ENCODE results near the gene CDCP2. TPM values are rescaled to one million over a fixed set of nuclear protein-coding genes. Genes with fewer than 3 reads are reported as not detected.
A peak's percentile ranks its signal among the peaks of the same experiment; 100 is the strongest.

Gene CDCP2
- total RNA-seq, 1 experiment from 2014 or later = not detected

DNA sequence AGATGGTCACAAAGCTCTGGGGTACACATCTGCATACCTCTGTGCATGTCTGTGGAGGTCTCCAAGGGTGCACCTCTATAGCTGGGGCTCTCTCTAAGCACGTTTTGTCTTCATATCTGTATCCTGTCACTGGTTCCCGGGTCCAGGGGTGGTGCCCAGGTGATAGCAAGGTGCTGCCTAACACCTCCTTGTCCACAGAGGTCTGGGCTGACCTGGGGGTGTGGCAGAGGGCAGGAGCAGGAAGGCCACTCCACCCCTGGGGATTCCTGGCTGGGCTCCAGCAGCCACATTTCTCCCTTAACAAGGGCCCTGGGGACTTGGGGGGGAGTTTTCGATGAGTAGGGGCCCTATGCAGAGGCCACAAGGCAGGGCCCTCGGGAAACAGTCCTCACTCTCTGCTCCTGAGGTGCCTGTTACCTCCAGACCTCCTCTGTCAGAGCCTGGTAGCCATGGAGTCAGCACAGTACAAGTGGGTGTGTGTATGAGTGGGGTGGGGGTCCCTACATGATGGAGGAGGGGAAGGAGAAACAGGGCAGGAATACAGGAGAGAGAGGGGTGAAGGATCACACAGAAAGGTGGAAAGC lies 7.0 kb upstream of the CDCP2 start:
- H3K27me3 ChIP-seq = no peaks in the 10 kb centered on the region
- no peaks in the 10 kb centered on the region for H3K4me1 ChIP-seq
- H3K36me3 ChIP-seq = no peaks in the 10 kb centered on the region
- no peak overlapping the region for H3K27ac ChIP-seq
- H3K9me3 ChIP-seq (replicated peaks) = no peaks in the 10 kb centered on the region
- no peak for DNase-seq
- no peak overlapping the region for H3K4me3 ChIP-seq

DNA sequence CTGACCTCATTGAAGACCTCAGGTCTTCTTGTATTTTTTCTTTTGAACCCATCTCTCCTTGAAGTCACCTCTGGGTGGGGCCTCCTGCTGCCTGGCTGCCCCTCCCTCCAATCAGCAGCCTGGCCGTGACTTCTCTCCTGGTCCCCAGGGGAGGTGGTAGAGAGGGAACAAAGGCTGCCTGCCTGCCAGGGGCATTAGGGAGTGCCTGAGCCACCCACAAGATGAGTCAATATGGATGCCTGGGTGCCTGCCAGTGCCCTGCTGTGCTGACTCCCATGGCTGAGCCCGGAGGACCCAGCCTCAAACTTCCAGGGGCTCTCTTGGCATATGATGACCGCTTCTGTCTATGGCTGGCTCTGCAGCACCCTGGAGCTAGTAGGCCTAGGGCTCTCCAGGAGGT lies 5.3 kb upstream of the CDCP2 start:
- DNase-seq = no peak
- no peak overlapping the region for H3K4me3 ChIP-seq
- no peaks in the 10 kb centered on the region for H3K4me1 ChIP-seq
- H3K36me3 ChIP-seq = no peaks in the 10 kb centered on the region
- H3K27ac ChIP-seq = no peak overlapping the region
- no peaks in the 10 kb centered on the region for H3K9me3 ChIP-seq (replicated peaks)
- H3K27me3 ChIP-seq = no peaks in the 10 kb centered on the region; the same call in 1 of the 2 replicates

DNA sequence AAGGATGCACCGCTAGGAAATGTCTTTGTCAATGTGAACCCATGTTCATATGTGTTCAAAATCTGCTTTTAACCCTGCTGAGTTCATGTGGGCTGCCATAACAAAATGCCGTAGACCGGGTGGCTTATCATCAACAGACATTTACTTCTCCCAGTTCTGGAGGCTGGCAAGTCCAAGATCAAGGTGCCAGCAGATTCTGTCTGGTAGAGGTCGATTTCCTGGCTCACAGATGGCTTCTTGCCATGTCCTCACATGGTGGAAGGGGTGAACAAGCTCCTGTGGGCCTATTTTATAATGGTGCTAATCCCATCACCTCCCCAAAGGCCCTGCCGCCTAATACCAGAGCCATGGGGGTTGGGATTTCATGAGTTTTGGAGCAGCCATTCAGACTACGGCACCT lies 4.6 kb upstream of the CDCP2 start:
- no peak overlapping the region for H3K27ac ChIP-seq
- H3K9me3 ChIP-seq (replicated peaks) = no peaks in the 10 kb centered on the region
- no peak for DNase-seq
- H3K27me3 ChIP-seq = no peaks in the 10 kb centered on the region; the same call in 1 of the 2 replicates
- no peaks in the 10 kb centered on the region for H3K4me1 ChIP-seq
- H3K36me3 ChIP-seq = no peaks in the 10 kb centered on the region
- H3K4me3 ChIP-seq = no peak overlapping the region

DNA sequence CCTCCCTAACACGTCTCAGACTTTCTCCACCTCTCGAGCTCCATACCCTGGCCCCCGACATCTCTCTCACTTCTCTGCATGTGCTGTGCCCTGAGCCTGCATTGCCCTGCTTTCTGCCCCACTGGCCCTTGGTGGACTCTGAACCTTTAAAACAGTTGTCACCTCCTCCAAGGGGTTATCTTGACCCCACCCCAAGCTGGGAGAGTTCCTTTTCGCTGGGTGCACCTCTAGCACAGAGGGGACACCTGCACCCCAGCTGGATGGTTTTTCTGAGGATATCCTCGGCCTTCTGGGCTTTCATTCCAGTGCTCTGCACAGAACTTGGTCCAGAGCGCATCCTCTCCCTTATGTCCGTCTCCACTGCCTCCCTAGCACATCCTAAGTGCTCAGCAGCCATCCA lies 4.2 kb upstream of the CDCP2 start:
- Histone ChIP-seq H3K9me3 (replicated peaks) (no peaks in the 10 kb centered on the region), H3K27ac (no peak overlapping the region), H3K27me3 (no peaks in the 10 kb centered on the region; the same call in 1 of the 2 replicates), H3K4me1 (no peaks in the 10 kb centered on the region), H3K36me3 (no peaks in the 10 kb centered on the region), H3K4me3 (no peak overlapping the region)
- DNase-seq = no peak

DNA sequence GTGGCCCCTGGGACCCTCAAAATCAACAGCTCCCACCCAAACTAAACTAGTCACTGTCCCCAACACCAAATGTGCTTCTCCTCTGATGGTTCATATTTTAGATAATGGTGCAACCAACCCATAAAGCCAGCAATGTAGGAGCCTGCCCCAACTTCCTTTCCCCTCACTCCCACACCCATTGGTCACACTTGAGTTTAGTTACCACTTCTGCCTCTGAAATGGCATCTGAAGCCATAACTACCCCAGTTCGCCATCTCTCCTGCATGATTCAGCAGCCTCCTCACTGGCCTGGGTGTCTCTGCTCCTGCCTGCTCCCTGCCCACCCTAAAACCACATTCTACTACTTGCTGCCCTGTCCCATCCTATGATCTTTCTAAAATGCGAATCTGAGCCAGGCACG lies 3.4 kb upstream of the CDCP2 start:
- no peak for DNase-seq
- Histone ChIP-seq H3K9me3 (replicated peaks) (no peaks in the 10 kb centered on the region), H3K4me1 (no peaks in the 10 kb centered on the region), H3K4me3 (no peak overlapping the region), H3K36me3 (no peaks in the 10 kb centered on the region), H3K27ac (no peak overlapping the region), H3K27me3 (no peaks in the 10 kb centered on the region; the same call in 1 of the 2 replicates)

DNA sequence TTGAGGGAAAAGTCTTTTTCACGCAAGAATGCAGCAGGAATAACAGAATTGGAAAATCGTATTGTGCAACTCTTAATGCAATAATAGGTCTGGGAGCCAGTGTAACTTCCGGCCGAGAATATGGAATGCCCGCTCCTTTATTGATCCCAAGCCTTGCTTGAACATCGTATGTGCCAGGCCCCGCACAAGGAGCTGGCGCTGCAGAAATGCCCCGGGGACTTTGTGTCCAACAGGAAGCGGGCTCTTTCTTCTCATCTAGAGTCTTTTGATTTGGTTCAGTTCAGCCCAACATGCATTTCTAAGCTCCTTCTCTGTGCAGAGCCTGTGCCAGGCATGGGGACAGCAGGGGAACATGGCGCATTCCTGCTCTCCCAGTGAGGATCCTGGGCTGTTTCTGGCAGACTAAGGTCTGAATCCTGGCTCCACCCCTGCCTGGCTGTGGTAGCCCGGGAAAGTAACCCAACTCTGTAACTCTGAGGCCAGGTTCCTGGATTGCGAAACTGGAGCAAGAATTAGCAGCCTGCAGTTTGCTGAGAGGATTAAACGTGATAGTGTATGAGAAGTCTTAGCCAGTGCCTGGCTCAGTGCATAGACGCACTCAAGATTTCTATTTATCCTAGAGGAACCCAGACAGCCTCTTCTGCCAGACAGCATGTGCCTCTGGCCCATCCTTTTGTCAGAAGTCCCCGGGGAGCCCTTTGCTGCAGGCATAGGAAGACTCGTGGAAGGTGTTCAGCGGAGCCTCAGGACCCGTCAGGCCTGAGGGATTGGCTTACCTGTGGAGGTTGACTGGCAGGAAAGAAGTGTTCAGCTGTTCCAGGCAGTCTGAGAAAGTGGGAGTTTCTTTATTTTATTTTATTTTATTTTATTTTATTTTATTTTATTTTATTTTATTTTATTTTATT lies 987 bp upstream of the CDCP2 start:
- H3K9me3 ChIP-seq (replicated peaks) = no peaks in the 10 kb centered on the region
- no peak for DNase-seq
- no peaks in the 10 kb centered on the region for H3K36me3 ChIP-seq
- H3K27me3 ChIP-seq = no peaks in the 10 kb centered on the region; the same call in 1 of the 2 replicates
- H3K27ac ChIP-seq = no peak overlapping the region
- H3K4me1 ChIP-seq = no peaks in the 10 kb centered on the region
- no peak overlapping the region for H3K4me3 ChIP-seq

DNA sequence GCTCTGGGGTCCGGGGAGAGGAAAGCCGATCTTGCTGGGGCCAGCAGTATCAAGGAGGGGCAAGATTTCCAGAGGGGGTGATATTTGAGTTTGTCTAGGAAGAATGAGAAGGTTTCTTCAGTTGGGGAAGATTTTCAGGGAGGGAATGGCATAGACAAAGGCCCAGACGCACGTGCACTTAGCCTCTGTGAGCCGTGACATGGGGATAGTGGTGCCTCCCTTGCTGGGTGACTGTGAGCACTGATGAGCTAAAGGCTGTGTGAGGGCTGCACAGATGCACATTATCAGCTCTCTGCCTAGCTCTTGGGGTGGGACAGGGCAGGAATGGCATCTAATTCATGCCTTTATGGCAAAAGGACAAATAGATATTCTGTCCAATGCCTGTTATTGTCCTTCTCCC lies 1.8 kb downstream of the CDCP2 start:
- Histone ChIP-seq H3K27ac (no peak overlapping the region), H3K36me3 (no peaks in the 10 kb centered on the region), H3K4me3 (no peak overlapping the region), H3K4me1 (no peaks in the 10 kb centered on the region), H3K27me3 (peaks cover 3% of the 10 kb centered on the region; the same call in 1 of the 2 replicates), H3K9me3 (replicated peaks) (no peaks in the 10 kb centered on the region)
- no peak for DNase-seq

DNA sequence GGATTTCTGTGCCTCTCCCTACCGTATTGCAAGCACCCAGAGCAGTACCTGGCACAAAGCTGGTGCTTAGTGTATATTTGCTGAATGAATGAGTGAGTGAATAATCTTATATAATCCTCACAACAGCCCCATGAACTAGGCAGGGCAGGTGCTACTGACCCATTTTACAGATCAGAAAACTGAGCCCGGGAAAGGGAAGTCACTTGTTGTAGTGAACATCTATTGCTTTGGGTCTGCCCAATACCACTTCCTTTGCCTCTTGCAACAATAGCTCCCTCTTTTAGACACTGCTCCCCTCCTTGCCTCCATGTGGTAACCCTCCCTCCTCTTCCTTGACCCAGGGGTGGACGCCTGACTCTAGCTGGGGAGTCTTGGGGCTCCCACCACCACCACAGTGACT lies 3.1 kb downstream of the CDCP2 start:
- Histone ChIP-seq H3K9me3 (replicated peaks) (no peaks in the 10 kb centered on the region), H3K4me3 (no peak overlapping the region), H3K36me3 (no peaks in the 10 kb centered on the region), H3K4me1 (no peaks in the 10 kb centered on the region), H3K27me3 (peaks cover 3% of the 10 kb centered on the region; the same call in 1 of the 2 replicates), H3K27ac (no peak overlapping the region)
- DNase-seq = no peak

DNA sequence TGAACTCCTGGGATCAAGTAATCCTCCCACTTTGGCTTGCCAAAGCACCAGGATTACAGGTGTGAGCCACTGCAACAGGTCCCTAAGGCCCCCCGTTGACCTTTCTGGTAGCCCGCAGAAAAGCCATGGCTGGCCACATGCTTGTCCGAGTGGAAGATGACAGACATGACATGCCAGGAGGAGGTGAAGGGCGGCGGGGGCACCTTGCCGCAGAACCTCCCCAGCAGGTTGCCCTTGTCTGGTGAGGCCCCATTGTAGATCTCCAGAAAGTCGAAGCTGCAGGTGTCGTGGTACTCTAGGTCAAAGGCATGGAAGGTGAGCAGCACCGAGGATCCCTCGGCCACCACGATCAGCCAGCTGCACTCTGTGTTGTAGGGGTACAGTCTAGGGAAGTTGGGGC lies 8.4 kb downstream of the CDCP2 start:
- no peaks in the 10 kb centered on the region for H3K36me3 ChIP-seq
- DNase-seq = no peak
- H3K4me3 ChIP-seq = no peak overlapping the region
- H3K27ac ChIP-seq = no peak overlapping the region
- H3K9me3 ChIP-seq (replicated peaks) = no peaks in the 10 kb centered on the region
- H3K4me1 ChIP-seq = no peaks in the 10 kb centered on the region
- 0 out of 2 replicates have a peak, but pooled peaks cover 3% of the 10 kb centered on the region for H3K27me3 ChIP-seq

DNA sequence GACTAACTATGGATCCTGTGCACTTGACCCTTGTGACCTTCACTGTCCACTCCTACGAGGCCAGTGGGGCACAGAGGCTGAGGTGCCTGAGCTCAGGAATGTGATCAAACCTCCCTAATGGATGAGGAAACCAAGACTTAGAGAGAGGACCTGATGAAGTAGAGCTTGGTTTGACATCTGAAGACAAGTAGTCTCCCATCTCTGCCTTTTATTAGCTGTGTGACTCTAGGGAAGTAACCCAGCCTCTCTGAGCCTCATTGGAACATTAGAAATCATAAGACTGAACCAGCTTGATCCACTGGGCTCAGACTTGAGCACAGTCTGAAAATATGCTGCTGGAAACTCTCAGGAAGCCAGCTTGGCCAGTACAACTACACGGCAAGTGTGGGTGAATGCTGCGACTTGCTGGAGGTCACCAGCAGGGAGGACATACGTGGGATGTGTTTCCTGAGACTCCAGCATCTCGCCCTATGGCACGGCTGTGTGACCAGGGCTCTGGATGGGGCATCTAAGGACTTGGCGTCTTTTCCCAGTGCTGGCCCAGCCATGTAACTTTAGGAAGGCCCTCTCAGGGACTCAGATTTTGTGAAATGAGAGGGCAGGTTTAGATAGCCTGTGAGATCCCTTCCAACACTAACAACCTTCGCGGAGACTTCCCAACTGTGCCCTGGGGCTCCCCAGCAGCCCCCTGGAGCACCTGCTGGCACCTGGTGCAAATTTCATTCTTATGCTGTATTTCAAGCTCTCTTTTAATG lies 10.5 kb downstream of the CDCP2 start:
- H3K27me3 ChIP-seq = no peaks in the 10 kb centered on the region
- no peak for DNase-seq
- H3K4me1 ChIP-seq = peaks cover 2% of the 10 kb centered on the region; the same call in 1 of the 2 replicates
- no peaks in the 10 kb centered on the region for H3K36me3 ChIP-seq
- H3K4me3 ChIP-seq = no peak overlapping the region
- no peaks in the 10 kb centered on the region for H3K9me3 ChIP-seq (replicated peaks)
- no peak overlapping the region for H3K27ac ChIP-seq

DNA sequence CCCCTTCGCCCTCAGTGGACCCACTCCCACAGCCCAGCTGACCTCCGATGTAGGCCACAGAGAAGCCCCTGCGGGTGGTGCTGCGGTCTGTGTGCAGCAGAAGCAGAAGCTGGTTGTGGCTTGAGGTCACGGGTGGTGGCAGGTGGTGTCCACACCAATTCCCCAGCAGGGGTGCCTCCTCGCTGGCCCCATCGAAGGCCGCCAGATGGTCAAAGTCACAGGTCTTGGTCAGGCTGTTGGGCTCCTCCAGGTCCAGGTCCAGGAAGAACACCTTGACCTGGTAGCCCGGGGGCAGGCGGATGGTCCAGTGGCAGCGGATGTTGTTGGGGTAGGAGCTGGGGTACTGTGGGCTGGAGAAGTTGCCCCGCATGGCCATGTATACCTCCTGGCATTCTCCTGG lies 13.1 kb downstream of the CDCP2 start:
- DNase-seq = no peak
- H3K9me3 ChIP-seq (replicated peaks) = no peaks in the 10 kb centered on the region
- H3K4me1 ChIP-seq = peaks cover 7% of the 10 kb centered on the region
- H3K36me3 ChIP-seq = no peaks in the 10 kb centered on the region
- no peak overlapping the region for H3K4me3 ChIP-seq
- no peak overlapping the region for H3K27ac ChIP-seq
- no peaks in the 10 kb centered on the region for H3K27me3 ChIP-seq

DNA sequence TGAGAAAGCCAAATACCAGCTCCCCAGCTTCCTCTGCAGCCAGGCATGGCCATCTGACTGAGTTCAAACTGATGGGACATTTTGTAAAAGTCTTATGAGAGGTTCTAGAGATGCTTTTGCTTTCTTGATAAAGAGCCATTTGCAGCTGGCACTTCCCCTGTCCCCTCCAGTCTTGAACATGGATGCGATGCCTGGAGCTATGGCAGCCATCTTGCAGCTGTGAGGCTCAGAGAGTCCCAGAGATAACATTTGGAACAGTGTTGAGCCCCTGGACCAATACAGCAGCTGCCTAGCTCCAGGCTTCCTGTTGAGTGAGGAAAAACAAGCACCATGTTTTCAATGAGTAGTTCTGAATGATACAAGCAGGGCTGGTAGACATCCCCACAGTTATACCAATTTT lies 13.8 kb downstream of the CDCP2 start:
- Histone ChIP-seq H3K4me1 (peaks cover 7% of the 10 kb centered on the region), H3K27me3 (no peaks in the 10 kb centered on the region), H3K4me3 (no peak overlapping the region), H3K27ac (no peak overlapping the region), H3K9me3 (replicated peaks) (no peaks in the 10 kb centered on the region), H3K36me3 (no peaks in the 10 kb centered on the region)
- DNase-seq = no peak

DNA sequence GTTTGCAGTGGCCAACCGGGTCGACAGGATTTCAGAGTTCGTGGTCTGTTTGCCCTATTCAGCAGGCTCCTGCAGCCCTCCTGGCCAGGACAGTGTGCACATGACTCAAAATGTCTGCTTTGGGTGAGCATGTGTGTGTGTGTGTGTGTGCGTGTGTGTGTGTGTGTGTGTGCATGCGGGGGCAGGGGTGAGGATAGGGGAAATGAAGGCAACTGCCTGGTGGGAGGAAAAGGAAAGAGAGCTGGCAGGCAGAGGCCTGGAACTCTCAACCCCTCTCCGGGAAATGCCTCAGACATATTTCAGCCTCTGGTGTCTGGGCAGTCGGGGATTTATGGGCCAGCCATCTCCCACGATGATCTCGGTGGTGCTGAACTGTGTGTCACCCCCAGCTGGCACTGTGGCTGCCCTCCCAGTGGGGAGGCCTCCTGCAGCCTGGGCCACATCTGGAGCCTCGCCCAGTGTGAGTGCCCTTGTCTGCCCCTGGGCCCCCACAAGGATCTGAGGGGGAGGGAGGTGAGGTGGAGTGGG lies 15.2 kb downstream of the CDCP2 start:
- Histone ChIP-seq H3K36me3 (no peaks in the 10 kb centered on the region), H3K4me3 (no peak overlapping the region), H3K27me3 (no peaks in the 10 kb centered on the region), H3K27ac (no peak overlapping the region), H3K9me3 (replicated peaks) (no peaks in the 10 kb centered on the region), H3K4me1 (peaks cover 7% of the 10 kb centered on the region)
- peak; percentile 28 to 37 for DNase-seq

DNA sequence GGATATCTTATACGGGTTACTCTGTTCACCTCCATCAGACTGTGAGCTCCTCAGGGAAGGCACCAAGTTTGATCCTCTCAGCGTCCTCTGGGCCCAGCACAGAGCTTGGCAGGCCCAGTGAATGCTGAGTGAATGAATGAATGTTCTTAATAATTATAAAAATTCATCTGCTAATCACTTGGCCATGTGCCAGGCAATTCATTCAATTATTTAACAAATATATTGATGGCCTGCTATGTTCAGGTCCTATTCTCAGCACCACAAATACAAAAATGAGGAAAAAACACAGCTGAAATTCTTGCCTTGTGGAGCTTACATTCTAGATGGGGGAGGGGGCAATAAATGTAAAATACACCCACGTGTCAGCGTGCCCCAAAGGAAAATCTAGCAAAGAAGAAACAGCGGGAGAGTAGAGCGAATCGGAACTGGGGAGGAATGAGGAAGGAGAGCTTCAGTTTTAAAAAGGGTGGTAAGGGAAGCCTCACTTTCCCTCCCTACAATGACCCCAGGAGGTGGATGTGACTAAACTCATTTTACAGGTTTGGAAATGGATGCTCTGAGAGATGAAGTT lies 15.8 kb downstream of the CDCP2 start:
- no peak overlapping the region for H3K4me3 ChIP-seq
- no peaks in the 10 kb centered on the region for H3K9me3 ChIP-seq (replicated peaks)
- H3K4me1 ChIP-seq = peaks cover 7% of the 10 kb centered on the region
- no peaks in the 10 kb centered on the region for H3K36me3 ChIP-seq
- DNase-seq = no peak
- H3K27ac ChIP-seq = no peak overlapping the region
- H3K27me3 ChIP-seq = no peaks in the 10 kb centered on the region
